SK-N-SH (cell line): ENCODE data around the gene PPP6R2. TPM values are rescaled to one million over a fixed set of nuclear protein-coding genes. Genes with fewer than 3 reads are reported as not detected.

Experiments
- CTCF ChIA-PET: fragments of 300-600, 350-600 bp; formaldehyde crosslinking; extraction: SDS; loops from one replicate; lab custom pipeline; 2021; lab: Yijun Ruan, JAX
- POLR2A ChIA-PET: fragments of 350-600 bp; sonication (Branson Sonifier 250); formaldehyde crosslinking; extraction: SDS; loops from one replicate; lab custom pipeline; 2020; ENCODE audit warnings: antibody characterized with exemption, inconsistent platforms; lab: Yijun Ruan, JAX
- DNase-seq: peaks from one replicate; pipeline ENCODE4 v3.0.0; 2012
- H2AFZ ChIP-seq: fragments of 200-600 bp; sonication (generic); 2 replicates; pipeline ENCODE4 v1.8.1; 2016; ENCODE audit warnings: antibody characterized with exemption, mild to moderate bottlenecking, low read depth
- H3F3A ChIP-seq: fragments of 200-600 bp; sonication (generic); replicated peaks from 2 replicates; pipeline ENCODE3; 2016; ENCODE audit warnings: antibody characterized with exemption, mild to moderate bottlenecking; ENCODE audit not compliant: insufficient read depth
- H3K27ac ChIP-seq, 2 experiments: fragments of 200-500 bp in 1 of 2; fragments of 200-600 bp in 1 of 2; sonication (Bioruptor generic) in 1 of 2; sonication (generic), shearing (Covaris generic) in 1 of 2; 2 replicates each; pipeline versions ENCODE4 v1.5.1 to v1.6.1; 2014 to 2016; ENCODE audit warnings: low read depth in 2 of 2, inconsistent platforms in 1 of 2, low read length in 1 of 2, mild to moderate bottlenecking in 1 of 2, mixed read lengths in 1 of 2
- H3K27me3 ChIP-seq: fragments of 200-600 bp; sonication (generic), shearing (Covaris generic); 2 replicates; pipeline ENCODE4 v1.6.1; 2016; ENCODE audit warnings: mixed run types; ENCODE audit not compliant: insufficient read depth
- H3K36me3 ChIP-seq, 2 experiments: fragments of 200-500 bp in 1 of 2; fragments of 200-600 bp in 1 of 2; sonication (Bioruptor generic) in 1 of 2; sonication (generic) in 1 of 2; replicated peaks in 1 of 2; 2 replicates each; pipeline versions ENCODE3 to v1.5.1; 2014 to 2016; ENCODE audit warnings: low read length in 1 of 2, mild to moderate bottlenecking in 1 of 2; ENCODE audit not compliant: insufficient read depth in 2 of 2, control insufficient read depth in 1 of 2
- H3K4me1 ChIP-seq, 2 experiments: fragments of 200-500 bp in 1 of 2; fragments of 200-600 bp in 1 of 2; sonication (Bioruptor generic) in 1 of 2; sonication (generic), shearing (Covaris generic) in 1 of 2; 2 replicates each; pipeline versions ENCODE4 v1.5.1 to v1.6.1; 2014 to 2016; ENCODE audit warnings: low read depth in 1 of 2, low read length in 1 of 2, mixed run types in 1 of 2; ENCODE audit not compliant: insufficient read depth in 2 of 2, control insufficient read depth in 1 of 2
- H3K4me2 ChIP-seq: fragments of 200-600 bp; sonication (generic), shearing (Covaris generic); 2 replicates; pipeline ENCODE4 v1.6.1; 2017; ENCODE audit warnings: mixed run types
- H3K4me3 ChIP-seq, 2 experiments: fragments of 200-500 bp in 1 of 2; fragments of 200-600 bp in 1 of 2; sonication (Bioruptor generic) in 1 of 2; sonication (generic), shearing (Covaris generic) in 1 of 2; 2 replicates each; pipeline versions ENCODE4 v1.5.1 to v1.8.1; 2014 to 2016; ENCODE audit warnings: low read depth in 2 of 2, inconsistent platforms in 1 of 2, low read length in 1 of 2, mild to moderate bottlenecking in 1 of 2, mixed read lengths in 1 of 2, moderate library complexity in 1 of 2
- H3K79me2 ChIP-seq: fragments of 200-600 bp; sonication (generic); 2 replicates; pipeline ENCODE4 v1.8.1; 2017; ENCODE audit warnings: mild to moderate bottlenecking; ENCODE audit not compliant: insufficient read depth
- H3K9ac ChIP-seq: fragments of 200-600 bp; sonication (generic); 2 replicates; pipeline ENCODE4 v1.6.1; 2017; ENCODE audit warnings: mixed run types
- H3K9me2 ChIP-seq: fragments of 200-600 bp; sonication (generic); 2 replicates; pipeline ENCODE4 v1.6.1; 2017; ENCODE audit warnings: mixed run types
- H3K9me3 ChIP-seq: fragments of 200-600 bp; sonication (generic); 2 replicates; pipeline ENCODE4 v1.6.1; 2017; ENCODE audit warnings: mixed run types, mild to moderate bottlenecking, moderate library complexity
- H4K20me1 ChIP-seq: fragments of 200-600 bp; sonication (generic); 2 replicates; pipeline ENCODE4 v1.6.1; 2017; ENCODE audit warnings: mild to moderate bottlenecking, mixed run types; ENCODE audit not compliant: insufficient read depth
- CHD2 ChIP-seq: fragments of 150-350 bp; IDR thresholded peaks from 2 replicates; pipeline ENCODE4 v1.6.1; 2018; ENCODE audit warnings: low read length; ENCODE audit not compliant: partially characterized antibody
- CTCF ChIP-seq: fragments of 200-600 bp; sonication (generic); IDR thresholded peaks from 2 replicates; pipeline ENCODE4 v1.6.1; 2017; ENCODE audit warnings: antibody characterized with exemption, mild to moderate bottlenecking, moderate library complexity
- ELF1 ChIP-seq: IDR thresholded peaks from 2 replicates; pipeline ENCODE4 v1.4.0; 2012
- EP300 ChIP-seq, 2 experiments: IDR thresholded peaks; 2 replicates each; pipeline versions ENCODE4 v1.4.0 to v1.6.1; 2012; ENCODE audit warnings: borderline replicate concordance in 1 of 2, low read depth in 1 of 2, low read length in 1 of 2
- EZH2phosphoT487 ChIP-seq: fragments of 200-600 bp; sonication (generic); IDR thresholded peaks from 2 replicates; pipeline ENCODE4 v1.6.1; 2017; ENCODE audit warnings: low read depth, mixed run types, mild to moderate bottlenecking, antibody characterized with exemption, moderate library complexity, borderline replicate concordance
- FOSL2 ChIP-seq: IDR thresholded peaks from 2 replicates; pipeline ENCODE4 v1.4.0; 2012; ENCODE audit warnings: low read depth, mild to moderate bottlenecking, moderate library complexity, borderline replicate concordance
- FOXJ3 ChIP-seq: sonication (generic); formaldehyde crosslinking; IDR thresholded peaks from 2 replicates; pipeline ENCODE4 v1.5.1; 2020; ENCODE audit warnings: mild to moderate bottlenecking, missing genetic modification reagents
- FOXM1 ChIP-seq: IDR thresholded peaks from 2 replicates; pipeline ENCODE4 v1.4.0; 2012; ENCODE audit warnings: low read depth, mild to moderate bottlenecking
- MEF2A ChIP-seq: IDR thresholded peaks from 2 replicates; pipeline ENCODE4 v1.4.0; 2012; ENCODE audit warnings: low read depth, borderline replicate concordance
- MXI1 ChIP-seq: IDR thresholded peaks from 2 replicates; pipeline ENCODE4 v1.6.1; 2012; ENCODE audit warnings: mild to moderate bottlenecking, low read depth, low read length, improper control_type of control experiment
- NRF1 ChIP-seq: IDR thresholded peaks from 2 replicates; pipeline ENCODE4 v1.6.1; 2012; ENCODE audit warnings: low read depth, mild to moderate bottlenecking, low read length
- POLR2AphosphoS5 ChIP-seq: IDR thresholded peaks from 2 replicates; pipeline ENCODE4 v1.6.1; 2012; ENCODE audit warnings: low read depth, low read length
- RAD21 ChIP-seq: IDR thresholded peaks from 2 replicates; pipeline ENCODE4 v1.6.1; 2012; ENCODE audit warnings: mild to moderate bottlenecking, low read length
- RCOR1 ChIP-seq: fragments of 150-350 bp; IDR thresholded peaks from 2 replicates; pipeline ENCODE4 v1.6.1; 2017; ENCODE audit warnings: antibody characterized with exemption, low read length
- SIN3A ChIP-seq: IDR thresholded peaks from 2 replicates; pipeline ENCODE4 v1.6.1; 2012; ENCODE audit warnings: low read depth, mild to moderate bottlenecking, low read length, moderate library complexity, borderline replicate concordance
- TEAD4 ChIP-seq: IDR thresholded peaks from 2 replicates; pipeline ENCODE4 v1.4.0; 2012; ENCODE audit warnings: mild to moderate bottlenecking, borderline replicate concordance; ENCODE audit not compliant: insufficient read depth
- USF1 ChIP-seq: IDR thresholded peaks from 2 replicates; pipeline ENCODE4 v1.4.0; 2012; ENCODE audit warnings: low read depth, borderline replicate concordance
- YY1 ChIP-seq: IDR thresholded peaks from 2 replicates; pipeline ENCODE4 v1.4.0; 2012; ENCODE audit warnings: low read depth, mild to moderate bottlenecking
- ZBTB33 ChIP-seq: IDR thresholded peaks from 2 replicates; pipeline ENCODE4 v1.4.0; 2012; ENCODE audit warnings: low read depth, borderline replicate concordance
- WGBS: methylation state at CpG from one replicate; pipeline ENCODE4 v1.1.6; 2017; ENCODE audit warnings: low lambda C conversion rate; 5-methylcytosine and 5-hydroxymethylcytosine counted together
- polyA plus RNA-seq, 3 experiments: library from polyadenylated mRNA; depleted of rRNA; stranded (reverse); fragments of >200 nt; gene quantifications; 2 replicates each; pipeline ENCODE4 v1.2.3, GENCODE V29; 2012

Gene PPP6R2
- polyA plus RNA-seq, 1 of the 3 experiments (the other 2 are of a cell fraction): 45.7 TPM

DNA sequence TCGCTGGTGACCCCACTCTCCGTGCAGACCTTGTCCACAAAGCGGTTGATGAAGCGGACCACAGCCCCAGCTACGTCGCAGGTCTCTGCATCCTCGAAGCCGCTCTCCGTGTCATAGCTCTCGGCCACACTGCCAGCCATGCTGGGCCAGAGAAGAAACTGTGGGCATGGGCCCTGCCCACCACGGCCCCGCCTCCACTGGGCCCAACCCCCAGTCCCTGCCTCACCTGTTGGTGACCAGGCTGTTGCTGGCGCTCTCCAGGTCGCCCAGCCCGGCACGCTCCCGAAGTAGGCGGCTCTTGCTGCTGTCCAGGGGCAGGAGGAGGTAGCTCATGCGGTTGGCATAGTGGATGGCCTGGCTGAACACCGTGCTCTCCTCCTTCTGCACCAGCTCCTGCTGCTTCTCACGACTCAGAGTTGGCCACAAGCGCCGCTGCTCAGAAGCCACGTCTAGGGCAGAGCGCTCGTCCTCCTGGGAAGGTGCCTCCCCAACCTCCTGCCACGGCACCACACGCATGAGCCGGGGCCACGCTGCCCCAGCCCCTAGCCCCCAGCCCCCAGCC is 118.9 kb downstream of the PPP6R2 start (continued):
- TF ChIP-seq MXI1: no peak

GRCh38 chr22:50463188-50463900 is 120.2 kb downstream of the PPP6R2 start:
- no peaks in the 10 kb centered on the region for H3F3A ChIP-seq
- CTCF ChIA-PET: interaction anchor here (1.2 to 1.4 kb wide), 2 partner anchors 10 to 157 kb away, joined by 3 to 4 read pairs; no protein-coding TSS in a partner anchor

More at GRCh38 chr22:50463188-50463900, 120.2 kb downstream of the PPP6R2 start:
- Histone ChIP-seq H3K79me2 (peaks cover 3% of the 10 kb centered on the region; the same call in 1 of the 2 replicates), H4K20me1 (peaks cover 6% of the 10 kb centered on the region), H3K4me2 (no peak overlapping the region), H3K36me3 (peaks cover 0 to 85% of the 10 kb centered on the region in 2 experiments), H3K4me3 (no peak overlapping the region), H3K9me2 (no peaks in the 10 kb centered on the region)
- 98% methylated on average over 13 of the region's 28 CpGs for WGBS
- TF ChIP-seq CHD2 (no peak), MEF2A (no peak), FOXJ3 (no peak), EZH2phosphoT487 (no peak), POLR2AphosphoS5 (no peak), NRF1 (no peak), FOXM1 (no peak), RCOR1 (no peak), FOSL2 (no peak), YY1 (no peak), USF1 (no peak), ZBTB33 (no peak), CTCF (no peak), RAD21 (no peak), EP300 (IDR thresholded peaks at IDR 0.05; ENCODE audit: borderline replicate concordance in 1 of 2, low read depth in 1 of 2, low read length in 1 of 2) (no peak), TEAD4 (no peak), ELF1 (no peak), SIN3A (no peak)
- TF ChIP-seq, all 33 proteins: peak for 0
- DNase-seq: no peak
- Histone ChIP-seq H2AFZ (no peak overlapping the region), H3K27ac (no peak overlapping the region), H3K9ac (no peak overlapping the region), H3K9me3 (no peaks in the 10 kb centered on the region), H3K4me1 (no peaks in the 10 kb centered on the region), H3K27me3 (no peaks in the 10 kb centered on the region)
- POLR2A ChIA-PET: no interaction called here
